IMR-90 (cell line): ENCODE data around the gene DACH1. TPM values are rescaled to one million over a fixed set of nuclear protein-coding genes. Genes with fewer than 3 reads are reported as not detected.

Source experiments
- ATAC-seq: fragments of 200-7000 bp; cut with Tn5 transposase; 2 replicates; pipeline ENCODE4 v1.9.1; 2020; ENCODE audit warnings: low read depth, mild to moderate bottlenecking, moderate library complexity
- BruUV-seq: library from RNA; stranded (reverse); fragments of 400-500 nt; replicated peaks from 2 replicates; lab custom pipeline; 2021; lab: Mats Ljungman, UMichigan
- CTCF ChIA-PET: fragments of 300-600 bp; formaldehyde crosslinking; extraction: SDS; loops from one replicate; lab custom pipeline; 2021; ENCODE audit warnings: antibody characterized with exemption; lab: Yijun Ruan, JAX
- POLR2A ChIA-PET: fragments of 300-600 bp; sonication (Branson Sonifier 250); formaldehyde crosslinking; loops from one replicate; lab custom pipeline; 2022; ENCODE audit warnings: antibody characterized with exemption; ENCODE audit not compliant: unreplicated experiment; lab: Charles Lee
- DNase-seq: peaks from one replicate; pipeline ENCODE4 v3.0.0; 2013
- H2AFZ ChIP-seq: replicated peaks from 2 replicates; pipeline ENCODE3; 2013; ENCODE audit warnings: low read length, mild to moderate bottlenecking; ENCODE audit not compliant: poor library complexity
- H2AK5ac ChIP-seq: 2 replicates; pipeline ENCODE4 v1.6.1; 2013; ENCODE audit warnings: low read depth, low read length, inconsistent platforms
- H2AK9ac ChIP-seq: replicated peaks from 2 replicates; pipeline ENCODE3; 2013; ENCODE audit warnings: mild to moderate bottlenecking, low read depth, low read length, moderate library complexity; ENCODE audit not compliant: poor library complexity
- H2BK120ac ChIP-seq: 2 replicates; pipeline ENCODE4 v1.6.1; 2013; ENCODE audit warnings: low read depth, low read length, inconsistent platforms
- H2BK15ac ChIP-seq: 3 replicates; pipeline ENCODE4 v1.6.1; 2013; ENCODE audit warnings: low read depth, low read length, inconsistent platforms
- H2BK20ac ChIP-seq: 2 replicates; pipeline ENCODE4 v1.6.1; 2013; ENCODE audit warnings: low read depth, mild to moderate bottlenecking, inconsistent platforms, low read length, moderate library complexity
- H2BK5ac ChIP-seq: 2 replicates; pipeline ENCODE4 v1.6.1; 2013; ENCODE audit warnings: mild to moderate bottlenecking, low read depth, low read length, inconsistent platforms; ENCODE audit not compliant: poor library complexity, severe bottlenecking
- H3K14ac ChIP-seq: replicated peaks from 2 replicates; pipeline ENCODE4 v1.6.1; 2013; ENCODE audit warnings: low read depth, low read length, inconsistent platforms
- H3K18ac ChIP-seq: 2 replicates; pipeline ENCODE4 v1.6.1; 2013; ENCODE audit warnings: low read depth, low read length, control low read depth
- H3K23ac ChIP-seq: 2 replicates; pipeline ENCODE4 v1.6.1; 2013; ENCODE audit warnings: low read depth, low read length, inconsistent platforms
- H3K27ac ChIP-seq: 2 replicates; pipeline ENCODE4 v1.5.1; 2013; ENCODE audit warnings: mild to moderate bottlenecking, control low read depth, low read length; ENCODE audit not compliant: insufficient read depth
- H3K27me3 ChIP-seq: 2 replicates; pipeline ENCODE4 v1.6.1; 2013; ENCODE audit warnings: low read length; ENCODE audit not compliant: control insufficient read depth, insufficient read depth
- H3K36me3 ChIP-seq: 2 replicates; pipeline ENCODE4 v1.6.1; 2013; ENCODE audit warnings: low read length, mixed read lengths; ENCODE audit not compliant: control insufficient read depth, insufficient read depth
- H3K4ac ChIP-seq: 2 replicates; pipeline ENCODE4 v1.6.1; 2013; ENCODE audit warnings: low read depth, low read length, inconsistent platforms
- H3K4me1 ChIP-seq: 2 replicates; pipeline ENCODE4 v1.6.1; 2013; ENCODE audit warnings: low read length, mixed read lengths; ENCODE audit not compliant: control insufficient read depth, insufficient read depth
- H3K4me2 ChIP-seq: 2 replicates; pipeline ENCODE4 v1.6.1; 2013; ENCODE audit warnings: low read depth, mild to moderate bottlenecking, control low read depth, low read length, moderate library complexity
- H3K4me3 ChIP-seq: 2 replicates; pipeline ENCODE4 v1.5.1; 2013; ENCODE audit warnings: low read depth, mild to moderate bottlenecking, control low read depth, low read length, moderate library complexity; ENCODE audit not compliant: insufficient read depth
- H3K56ac ChIP-seq: 2 replicates; pipeline ENCODE4 v1.6.1; 2013; ENCODE audit warnings: low read length, inconsistent platforms; ENCODE audit not compliant: insufficient read depth; ENCODE audit errors: extremely low read depth
- H3K79me1 ChIP-seq, 2 experiments: 2 replicates each; pipeline ENCODE4 v1.6.1; 2013; ENCODE audit warnings: low read length in 2 of 2, inconsistent platforms in 1 of 2, low read depth in 1 of 2
- H3K9ac ChIP-seq: 2 replicates; pipeline ENCODE4 v1.6.1; 2013; ENCODE audit warnings: low read depth, low read length, control low read depth
- H3K9me1 ChIP-seq: 2 replicates; pipeline ENCODE4 v1.6.1; 2013; ENCODE audit warnings: low read length, inconsistent platforms; ENCODE audit not compliant: insufficient read depth
- H3K9me3 ChIP-seq: 2 replicates; pipeline ENCODE4 v1.6.1; 2013; ENCODE audit warnings: low read length; ENCODE audit not compliant: control insufficient read depth, insufficient read depth
- H4K20me1 ChIP-seq: 2 replicates; pipeline ENCODE4 v1.6.1; 2013; ENCODE audit warnings: low read length, inconsistent platforms; ENCODE audit not compliant: insufficient read depth
- H4K5ac ChIP-seq: 2 replicates; pipeline ENCODE4 v1.6.1; 2013; ENCODE audit warnings: mild to moderate bottlenecking, low read depth, low read length, control low read depth
- H4K8ac ChIP-seq, 2 experiments: 2 replicates each; pipeline ENCODE4 v1.6.1; 2013; ENCODE audit warnings: low read depth in 2 of 2, low read length in 2 of 2, control low read depth in 1 of 2, inconsistent platforms in 1 of 2
- H4K91ac ChIP-seq: 2 replicates; pipeline ENCODE4 v1.6.1; 2013; ENCODE audit warnings: low read depth, low read length, inconsistent platforms; ENCODE audit not compliant: insufficient read depth
- BHLHE40 ChIP-seq: fragments of 150-350 bp; IDR thresholded peaks from 2 replicates; pipeline ENCODE4 v1.6.1; 2016; ENCODE audit warnings: mild to moderate bottlenecking, low read depth, low read length
- CEBPB ChIP-seq: IDR thresholded peaks from 2 replicates; pipeline ENCODE4 v1.6.1; 2012; ENCODE audit warnings: low read depth, low read length, improper control_type of control experiment
- CHD1 ChIP-seq: IDR thresholded peaks from 2 replicates; pipeline ENCODE4 v1.6.1; 2012; ENCODE audit warnings: low read depth, low read length, improper control_type of control experiment
- FOS ChIP-seq: fragments of 150-350 bp; IDR thresholded peaks from 2 replicates; pipeline ENCODE4 v1.6.1; 2016; ENCODE audit warnings: low read depth, low read length
- MAFK ChIP-seq: IDR thresholded peaks from 2 replicates; pipeline ENCODE4 v1.6.1; 2012; ENCODE audit warnings: low read depth, low read length, improper control_type of control experiment
- MAZ ChIP-seq: IDR thresholded peaks from 2 replicates; pipeline ENCODE4 v1.6.1; 2012; ENCODE audit warnings: low read depth, mild to moderate bottlenecking, low read length, improper control_type of control experiment, moderate library complexity, borderline replicate concordance
- MXI1 ChIP-seq: IDR thresholded peaks from 2 replicates; pipeline ENCODE4 v1.6.1; 2012; ENCODE audit warnings: low read depth, mild to moderate bottlenecking, low read length, moderate library complexity, borderline replicate concordance
- NFE2L2 ChIP-seq: fragments of 150-350 bp; IDR thresholded peaks from 2 replicates; pipeline ENCODE4 v1.6.1; 2016; ENCODE audit warnings: low read depth, mild to moderate bottlenecking, low read length
- POLR2A ChIP-seq: IDR thresholded peaks from 2 replicates; pipeline ENCODE4 v1.6.1; 2012; ENCODE audit warnings: mild to moderate bottlenecking, low read depth, low read length
- RAD21 ChIP-seq: IDR thresholded peaks from 2 replicates; pipeline ENCODE4 v1.6.1; 2012; ENCODE audit warnings: low read length, improper control_type of control experiment
- RCOR1 ChIP-seq: IDR thresholded peaks from 2 replicates; pipeline ENCODE4 v1.6.1; 2012; ENCODE audit warnings: mild to moderate bottlenecking, low read length, improper control_type of control experiment; ENCODE audit not compliant: insufficient replicate concordance
- RFX5 ChIP-seq: IDR thresholded peaks from 2 replicates; pipeline ENCODE4 v1.8.0; 2012; ENCODE audit warnings: low read depth, mild to moderate bottlenecking, low read length, moderate library complexity
- SMC3 ChIP-seq: fragments of 150-350 bp; IDR thresholded peaks from 2 replicates; pipeline ENCODE4 v1.6.1; 2016; ENCODE audit warnings: low read depth, mild to moderate bottlenecking, antibody characterized with exemption, low read length, moderate library complexity
- WGBS, 2 experiments: methylation state at CpG; one replicate each; pipeline versions ENCODE4 v1.1.5 to v1.1.7; 2013; ENCODE audit warnings: missing lambda C conversion rate in 2 of 2; ENCODE audit not compliant: insufficient read length in 1 of 2; ENCODE audit errors: extremely low coverage in 2 of 2; 5-methylcytosine and 5-hydroxymethylcytosine counted together
- dilution Hi-C: fragments of 300-500 bp; cut with HindIII; formaldehyde crosslinking; loops from one replicate; pipeline ENCODE4 v1.14.3; 2018; ENCODE audit warnings: low sequenced_read_pairs; ENCODE audit not compliant: unreplicated experiment
- in situ Hi-C: fragments of 300-500 bp; cut with MboI; formaldehyde crosslinking; loops from 3 replicates; pipeline ENCODE4 v1.14.3; 2019; ENCODE audit warnings: low sequenced_read_pairs, inconsistent platforms, mixed read lengths
- intact Hi-C: fragments of 100-400 bp; cut with micrococcal nuclease; formaldehyde crosslinking; loops from 2 replicates; pipeline ENCODE4 v1.10.0; 2022
- polyA plus RNA-seq, 3 experiments: library from polyadenylated mRNA; depleted of rRNA; stranded (reverse); fragments of >200 nt; gene quantifications; 2 replicates each; pipeline ENCODE4 v1.2.3, GENCODE V29; 2012; ENCODE audit warnings: low replicate concordance in 1 of 3
- total RNA-seq: library from RNA; depleted of rRNA; stranded (reverse); fragments of >200 nt; gene quantifications from 2 replicates; pipeline ENCODE4 v1.2.3, GENCODE V29; 2012
- TF ChIP-seq, protein P1 (sequence below): fragments of 150-350 bp; IDR thresholded peaks from 2 replicates; pipeline ENCODE4 v1.6.1; 2017; ENCODE audit warnings: mild to moderate bottlenecking, antibody characterized with exemption, low read length, low read depth
- TF ChIP-seq, protein P2 (sequence below): fragments of 150-350 bp; IDR thresholded peaks from 2 replicates; pipeline ENCODE4 v1.6.1; 2016; ENCODE audit warnings: low read depth, mild to moderate bottlenecking, low read length, moderate library complexity, borderline replicate concordance
- TF ChIP-seq, protein P3 (sequence below): conservative IDR thresholded peaks from 2 replicates; pipeline ENCODE4 v1.5.1; 2012; ENCODE audit warnings: mild to moderate bottlenecking, low read depth, low read length, improper control_type of control experiment

The DACH1 gene
- total and polyA plus RNA-seq, 2 of the 4 experiments (the other 2 are of a cell fraction): not detected

DNA sequence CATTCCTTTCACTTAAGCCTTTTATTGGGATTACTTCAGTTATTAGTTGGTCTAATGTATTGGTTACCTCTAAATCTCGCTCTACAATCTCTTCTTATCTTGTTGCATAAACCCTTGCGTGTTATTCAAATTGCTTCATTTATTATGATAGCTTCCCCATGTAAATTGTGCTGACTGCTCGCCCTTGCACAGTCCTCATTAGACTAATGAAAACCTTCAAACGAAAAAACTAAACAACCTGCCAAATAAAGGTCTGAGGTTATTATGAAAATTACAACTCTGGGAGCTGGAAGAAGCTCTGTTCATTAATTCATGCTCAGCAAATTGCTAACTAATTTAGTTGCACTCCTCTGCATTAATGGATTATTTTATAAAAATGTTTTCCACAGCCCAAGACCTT lies 320.1 kb downstream of the DACH1 start:
- Histone ChIP-seq H3K9me3 (no peaks in the 10 kb centered on the region), H3K9me1 (no peaks in the 10 kb centered on the region), H2BK5ac (no peak overlapping the region), H3K79me1 (no peaks in the 10 kb centered on the region), H4K5ac (no peak overlapping the region), H2BK20ac (no peak overlapping the region), H3K14ac (no peak overlapping the region), H2AFZ (no peak overlapping the region), H2BK120ac (no peak overlapping the region), H3K4me3 (no peak overlapping the region), H3K27me3 (no peaks in the 10 kb centered on the region), H3K18ac (no peak overlapping the region), H4K8ac (no peak overlapping the region), H3K4me2 (no peak overlapping the region), H3K4me1 (no peaks in the 10 kb centered on the region), H2AK9ac (no peak overlapping the region), H3K9ac (no peak overlapping the region), H3K23ac (no peak overlapping the region), H4K20me1 (no peaks in the 10 kb centered on the region), H2BK15ac (no peak overlapping the region), H3K56ac (no peak overlapping the region), H4K91ac (no peak overlapping the region), H3K4ac (no peak overlapping the region), H3K36me3 (no peaks in the 10 kb centered on the region), H2AK5ac (no peak overlapping the region), H3K27ac (no peak overlapping the region)
- no peak for ATAC-seq
- no TSS peak for BruUV-seq
- ChIA-PET POLR2A (no interaction called here), CTCF (no interaction called here)
- in situ Hi-C loops (no loop called here), intact Hi-C loops (no loop called here), dilution Hi-C loops (no loop called here)
- no CpG with 5 or more reads among the region's 4 CpGs for WGBS, 2 experiments
- TF ChIP-seq, protein P1, sequence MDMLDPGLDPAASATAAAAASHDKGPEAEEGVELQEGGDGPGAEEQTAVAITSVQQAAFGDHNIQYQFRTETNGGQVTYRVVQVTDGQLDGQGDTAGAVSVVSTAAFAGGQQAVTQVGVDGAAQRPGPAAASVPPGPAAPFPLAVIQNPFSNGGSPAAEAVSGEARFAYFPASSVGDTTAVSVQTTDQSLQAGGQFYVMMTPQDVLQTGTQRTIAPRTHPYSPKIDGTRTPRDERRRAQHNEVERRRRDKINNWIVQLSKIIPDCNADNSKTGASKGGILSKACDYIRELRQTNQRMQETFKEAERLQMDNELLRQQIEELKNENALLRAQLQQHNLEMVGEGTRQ: no peak
- TF ChIP-seq SMC3: no peak
- TF ChIP-seq MXI1: no peak
- no peak for TF ChIP-seq CEBPB
- TF ChIP-seq RAD21: no peak
- no peak for TF ChIP-seq CHD1
- TF ChIP-seq FOS: no peak
- no peak for TF ChIP-seq BHLHE40
- no peak for TF ChIP-seq MAZ
- no peak for TF ChIP-seq RCOR1
- TF ChIP-seq, protein P2, sequence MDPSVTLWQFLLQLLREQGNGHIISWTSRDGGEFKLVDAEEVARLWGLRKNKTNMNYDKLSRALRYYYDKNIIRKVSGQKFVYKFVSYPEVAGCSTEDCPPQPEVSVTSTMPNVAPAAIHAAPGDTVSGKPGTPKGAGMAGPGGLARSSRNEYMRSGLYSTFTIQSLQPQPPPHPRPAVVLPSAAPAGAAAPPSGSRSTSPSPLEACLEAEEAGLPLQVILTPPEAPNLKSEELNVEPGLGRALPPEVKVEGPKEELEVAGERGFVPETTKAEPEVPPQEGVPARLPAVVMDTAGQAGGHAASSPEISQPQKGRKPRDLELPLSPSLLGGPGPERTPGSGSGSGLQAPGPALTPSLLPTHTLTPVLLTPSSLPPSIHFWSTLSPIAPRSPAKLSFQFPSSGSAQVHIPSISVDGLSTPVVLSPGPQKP: no peak
- TF ChIP-seq, protein P3, sequence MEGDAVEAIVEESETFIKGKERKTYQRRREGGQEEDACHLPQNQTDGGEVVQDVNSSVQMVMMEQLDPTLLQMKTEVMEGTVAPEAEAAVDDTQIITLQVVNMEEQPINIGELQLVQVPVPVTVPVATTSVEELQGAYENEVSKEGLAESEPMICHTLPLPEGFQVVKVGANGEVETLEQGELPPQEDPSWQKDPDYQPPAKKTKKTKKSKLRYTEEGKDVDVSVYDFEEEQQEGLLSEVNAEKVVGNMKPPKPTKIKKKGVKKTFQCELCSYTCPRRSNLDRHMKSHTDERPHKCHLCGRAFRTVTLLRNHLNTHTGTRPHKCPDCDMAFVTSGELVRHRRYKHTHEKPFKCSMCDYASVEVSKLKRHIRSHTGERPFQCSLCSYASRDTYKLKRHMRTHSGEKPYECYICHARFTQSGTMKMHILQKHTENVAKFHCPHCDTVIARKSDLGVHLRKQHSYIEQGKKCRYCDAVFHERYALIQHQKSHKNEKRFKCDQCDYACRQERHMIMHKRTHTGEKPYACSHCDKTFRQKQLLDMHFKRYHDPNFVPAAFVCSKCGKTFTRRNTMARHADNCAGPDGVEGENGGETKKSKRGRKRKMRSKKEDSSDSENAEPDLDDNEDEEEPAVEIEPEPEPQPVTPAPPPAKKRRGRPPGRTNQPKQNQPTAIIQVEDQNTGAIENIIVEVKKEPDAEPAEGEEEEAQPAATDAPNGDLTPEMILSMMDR: no peak
- no peak for TF ChIP-seq RFX5
- TF ChIP-seq POLR2A: no peak
- no peak for TF ChIP-seq MAFK
- TF ChIP-seq NFE2L2: no peak
- no peak for DNase-seq
